ENCODE measurements around the gene FLVCR2. TPM values are rescaled to one million over a fixed set of nuclear protein-coding genes. Genes with fewer than 3 reads are reported as not detected.
A peak's percentile ranks its signal among the peaks of the same experiment; 100 is the strongest.

The FLVCR2 gene
- total and polyA plus RNA-seq, 2 of the 13 experiments (the other 11 are each of a cell fraction or from before 2014, with no cell fraction given) = 9.9 to 10.5 TPM

- TF ChIP-seq, protein P1, sequence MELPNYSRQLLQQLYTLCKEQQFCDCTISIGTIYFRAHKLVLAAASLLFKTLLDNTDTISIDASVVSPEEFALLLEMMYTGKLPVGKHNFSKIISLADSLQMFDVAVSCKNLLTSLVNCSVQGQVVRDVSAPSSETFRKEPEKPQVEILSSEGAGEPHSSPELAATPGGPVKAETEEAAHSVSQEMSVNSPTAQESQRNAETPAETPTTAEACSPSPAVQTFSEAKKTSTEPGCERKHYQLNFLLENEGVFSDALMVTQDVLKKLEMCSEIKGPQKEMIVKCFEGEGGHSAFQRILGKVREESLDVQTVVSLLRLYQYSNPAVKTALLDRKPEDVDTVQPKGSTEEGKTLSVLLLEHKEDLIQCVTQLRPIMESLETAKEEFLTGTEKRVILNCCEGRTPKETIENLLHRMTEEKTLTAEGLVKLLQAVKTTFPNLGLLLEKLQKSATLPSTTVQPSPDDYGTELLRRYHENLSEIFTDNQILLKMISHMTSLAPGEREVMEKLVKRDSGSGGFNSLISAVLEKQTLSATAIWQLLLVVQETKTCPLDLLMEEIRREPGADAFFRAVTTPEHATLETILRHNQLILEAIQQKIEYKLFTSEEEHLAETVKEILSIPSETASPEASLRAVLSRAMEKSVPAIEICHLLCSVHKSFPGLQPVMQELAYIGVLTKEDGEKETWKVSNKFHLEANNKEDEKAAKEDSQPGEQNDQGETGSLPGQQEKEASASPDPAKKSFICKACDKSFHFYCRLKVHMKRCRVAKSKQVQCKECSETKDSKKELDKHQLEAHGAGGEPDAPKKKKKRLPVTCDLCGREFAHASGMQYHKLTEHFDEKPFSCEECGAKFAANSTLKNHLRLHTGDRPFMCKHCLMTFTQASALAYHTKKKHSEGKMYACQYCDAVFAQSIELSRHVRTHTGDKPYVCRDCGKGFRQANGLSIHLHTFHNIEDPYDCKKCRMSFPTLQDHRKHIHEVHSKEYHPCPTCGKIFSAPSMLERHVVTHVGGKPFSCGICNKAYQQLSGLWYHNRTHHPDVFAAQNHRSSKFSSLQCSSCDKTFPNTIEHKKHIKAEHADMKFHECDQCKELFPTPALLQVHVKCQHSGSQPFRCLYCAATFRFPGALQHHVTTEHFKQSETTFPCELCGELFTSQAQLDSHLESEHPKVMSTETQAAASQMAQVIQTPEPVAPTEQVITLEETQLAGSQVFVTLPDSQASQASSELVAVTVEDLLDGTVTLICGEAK (IDR thresholded peaks at IDR 0.05) = no peak
- TF ChIP-seq, protein P1 (CRISPR knock-in tag; IDR thresholded peaks at IDR 0.05) = no peak
- TF ChIP-seq ZBTB7A (CRISPR knock-in tag; IDR thresholded peaks at IDR 0.05) = no peak
- no peak for TF ChIP-seq FOXA1 (IDR thresholded peaks at IDR 0.05)
- 0 out of 2 replicates have a peak, but pooled peaks have one; percentile 17 for TF ChIP-seq FOXA1 (CRISPR knock-in tag; IDR thresholded peaks at IDR 0.05)
Observed at GRCh38 chr14:75533791-75534555, 44.4 kb upstream of the FLVCR2 start (continued).

Measured in HepG2 (cell line).